Left renal pelvis (tissue), 4 donors: Measurements from ENCODE around the gene HGFAC. TPM values are rescaled to one million over a fixed set of nuclear protein-coding genes. Genes with fewer than 3 reads are reported as not detected.

Experiments
- DNase-seq, 4 donors: peaks; one replicate each; pipeline ENCODE4 v3.0.0-alpha.2; 2013; ENCODE audit warnings: low read depth in 4 of 4, low spot score in 3 of 4
- polyA plus RNA-seq, 4 donors: library from polyadenylated mRNA; unstranded; fragments of 120-200 nt; gene quantifications; one replicate each; pipeline ENCODE4 v1.2.1, GENCODE V29; 2013; ENCODE audit not compliant: insufficient read length in 4 of 4

The HGFAC gene
- polyA plus RNA-seq, 4 donors, result 1.1 to 3.2 (median 1.3) TPM

DNA sequence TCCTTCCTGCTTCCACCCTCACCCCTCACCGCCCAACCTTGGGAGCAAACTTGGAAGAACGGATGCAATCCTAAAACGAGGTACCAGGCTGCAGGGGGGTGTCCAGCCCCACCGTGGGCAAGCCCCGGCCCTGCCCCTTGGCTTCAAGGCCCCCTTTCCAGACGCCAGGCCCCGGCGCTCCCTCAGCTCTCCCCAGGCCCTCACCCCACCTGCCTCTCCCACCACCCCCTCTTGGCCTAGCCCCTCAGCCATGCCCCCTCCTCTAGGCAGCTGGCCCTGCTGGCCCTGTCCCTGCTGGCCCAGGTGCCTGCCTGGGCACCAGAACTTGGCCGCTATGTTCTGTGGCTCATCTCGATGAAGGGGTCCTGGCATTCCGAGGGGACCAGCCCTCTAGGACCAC lies 56.6 kb downstream of the HGFAC start:
- DNase-seq, result no peak

Other genes starting within 250 kb of the HGFAC start
- 1 to 10 TPM in 1 of 4 donors, under 1 TPM in 3; 0.24 to 1.7 (median 0.62) TPM for gene MSANTD1, start 192.8 kb upstream of the HGFAC start, polyA plus RNA-seq
- gene RGS12, start 148.9 kb upstream of the HGFAC start, polyA plus RNA-seq, result 10 to 100 TPM; 33.4 to 61.7 (median 47.2) TPM
- gene DOK7, start 21.3 kb downstream of the HGFAC start, polyA plus RNA-seq, result 1 to 10 TPM in 3 of 4 donors, under 1 TPM in 1; 0.42 to 3.3 (median 1.3) TPM
- gene LRPAP1, start 90.5 kb downstream of the HGFAC start, polyA plus RNA-seq, result 100 to 1,000 TPM; 113 to 264 (median 178) TPM